Nephron (organoid): Measurements from ENCODE around the gene MAGED2.
A peak's percentile ranks its signal among the peaks of the same experiment; 100 is the strongest.
"Not testable (repeated sequence)": the region's sequence is repeated elsewhere in the genome, so short reads cannot be mapped to it uniquely, and the experiment has no call there.

Experiments used
- H3K27ac Mint-ChIP-seq, 3 experiments: 2 replicates each; pipeline ENCODE4 v1.8.0; 2020; ENCODE audit warnings: mixed read lengths in 3 of 3, mild to moderate bottlenecking in 2 of 3, moderate library complexity in 1 of 3
- H3K27me3 Mint-ChIP-seq: 2 replicates; pipeline ENCODE4 v1.8.0; 2021; ENCODE audit warnings: low read depth, mild to moderate bottlenecking, moderate library complexity, mixed read lengths
- H3K36me3 Mint-ChIP-seq: 2 replicates; pipeline ENCODE4 v1.8.0; 2020; ENCODE audit warnings: low read depth, mixed read lengths
- H3K4me1 Mint-ChIP-seq: 2 replicates; pipeline ENCODE4 v1.8.0; 2020; ENCODE audit warnings: mixed read lengths
- H3K4me3 Mint-ChIP-seq, 3 experiments: 2 replicates each; pipeline ENCODE4 v1.8.0; 2020; ENCODE audit warnings: mild to moderate bottlenecking in 3 of 3, mixed read lengths in 3 of 3, moderate library complexity in 2 of 3
- H3K9me3 Mint-ChIP-seq: 2 replicates; pipeline ENCODE4 v1.8.0; 2020; ENCODE audit warnings: mixed read lengths
- TF ChIP-seq, protein P1 (sequence below), 3 experiments: fragments of 200-600 bp; sonication (generic); IDR thresholded peaks; one replicate each; pipeline ENCODE4 v1.5.0; 2021; ENCODE audit warnings: antibody characterized with exemption in 3 of 3; ENCODE audit not compliant: unreplicated experiment in 3 of 3

Gene MAGED2

DNA sequence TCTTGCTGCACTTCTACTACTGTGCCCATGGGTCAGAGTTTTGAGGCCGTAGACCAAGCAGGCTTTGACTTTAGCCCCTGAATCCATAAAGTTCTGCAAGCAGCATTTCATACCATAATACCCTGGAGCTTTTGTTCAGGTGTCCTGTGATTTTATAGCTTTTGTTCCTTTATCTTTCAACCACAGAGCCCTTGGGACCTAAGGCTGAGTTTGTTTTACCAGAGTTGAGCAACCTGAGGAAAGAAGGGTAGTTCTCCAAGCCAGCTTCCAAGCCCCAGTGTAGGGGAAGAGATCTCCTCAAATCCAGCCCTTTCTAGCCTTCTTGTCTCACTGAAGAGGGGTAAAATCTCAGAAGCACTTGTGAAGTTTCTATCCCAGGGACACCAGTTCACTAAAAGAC lies 35.1 kb downstream of the MAGED2 start:
- H3K27me3 Mint-ChIP-seq = no peaks in the 10 kb centered on the region
- peaks cover 22% of the 10 kb centered on the region for H3K9me3 Mint-ChIP-seq
- TF ChIP-seq, protein P1, sequence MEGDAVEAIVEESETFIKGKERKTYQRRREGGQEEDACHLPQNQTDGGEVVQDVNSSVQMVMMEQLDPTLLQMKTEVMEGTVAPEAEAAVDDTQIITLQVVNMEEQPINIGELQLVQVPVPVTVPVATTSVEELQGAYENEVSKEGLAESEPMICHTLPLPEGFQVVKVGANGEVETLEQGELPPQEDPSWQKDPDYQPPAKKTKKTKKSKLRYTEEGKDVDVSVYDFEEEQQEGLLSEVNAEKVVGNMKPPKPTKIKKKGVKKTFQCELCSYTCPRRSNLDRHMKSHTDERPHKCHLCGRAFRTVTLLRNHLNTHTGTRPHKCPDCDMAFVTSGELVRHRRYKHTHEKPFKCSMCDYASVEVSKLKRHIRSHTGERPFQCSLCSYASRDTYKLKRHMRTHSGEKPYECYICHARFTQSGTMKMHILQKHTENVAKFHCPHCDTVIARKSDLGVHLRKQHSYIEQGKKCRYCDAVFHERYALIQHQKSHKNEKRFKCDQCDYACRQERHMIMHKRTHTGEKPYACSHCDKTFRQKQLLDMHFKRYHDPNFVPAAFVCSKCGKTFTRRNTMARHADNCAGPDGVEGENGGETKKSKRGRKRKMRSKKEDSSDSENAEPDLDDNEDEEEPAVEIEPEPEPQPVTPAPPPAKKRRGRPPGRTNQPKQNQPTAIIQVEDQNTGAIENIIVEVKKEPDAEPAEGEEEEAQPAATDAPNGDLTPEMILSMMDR (IDR thresholded peaks at IDR 0.05; ENCODE audit: unreplicated experiment in 3 of 3) = no peak
- H3K27ac Mint-ChIP-seq = peak overlapping the region; percentile 98 to 99 (median 99)
- H3K4me3 Mint-ChIP-seq = no peak overlapping the region
- H3K36me3 Mint-ChIP-seq = peaks cover 3% of the 10 kb centered on the region
- H3K4me1 Mint-ChIP-seq = peaks cover 14% of the 10 kb centered on the region

DNA sequence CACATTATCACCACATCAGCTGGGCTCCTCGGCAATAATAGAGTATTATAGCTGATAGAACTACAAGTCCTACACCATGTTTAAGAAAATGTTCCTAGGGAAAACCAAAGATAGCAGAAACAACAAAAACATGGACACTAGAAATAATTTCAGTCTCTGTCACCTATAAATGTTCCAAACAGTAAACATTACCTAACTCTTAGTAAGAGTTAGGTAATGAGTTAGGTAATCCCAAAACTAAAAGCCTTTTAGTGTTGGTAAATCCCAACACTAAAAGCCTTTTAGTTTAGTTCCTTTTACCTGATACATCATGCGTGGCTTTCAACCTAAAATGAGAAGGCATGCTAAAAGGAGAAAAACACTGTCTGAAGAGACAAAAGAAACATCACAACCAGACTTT lies 35.5 kb downstream of the MAGED2 start:
- Mint-ChIP-seq H3K4me3 (no peak overlapping the region), H3K27ac (peak overlapping the region; percentile 98 to 99 (median 99)), H3K27me3 (no peaks in the 10 kb centered on the region), H3K9me3 (peaks cover 22% of the 10 kb centered on the region), H3K4me1 (peaks cover 14% of the 10 kb centered on the region), H3K36me3 (peaks cover 3% of the 10 kb centered on the region)
- TF ChIP-seq, protein P1 (IDR thresholded peaks at IDR 0.05; ENCODE audit: unreplicated experiment in 3 of 3) = no peak

DNA sequence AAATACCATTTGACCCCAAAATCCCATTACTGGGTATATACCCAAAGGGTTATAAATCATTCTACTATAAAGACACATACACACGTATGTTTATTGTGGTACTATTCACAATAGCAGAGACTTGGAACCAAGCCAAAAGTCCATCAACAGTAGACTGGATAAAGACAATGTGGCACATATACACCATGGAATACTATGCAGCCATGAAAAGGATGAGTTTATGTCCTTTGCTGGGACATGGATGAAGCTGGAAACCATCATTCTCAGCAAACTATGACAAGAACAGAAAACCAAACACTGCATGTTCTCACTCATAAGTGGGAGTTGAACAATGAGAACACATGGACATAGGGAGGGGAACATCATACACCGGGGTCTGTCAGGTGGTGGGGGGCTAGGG lies 40.2 kb downstream of the MAGED2 start:
- not testable (repeated sequence) for H3K27me3 Mint-ChIP-seq, H3K36me3 Mint-ChIP-seq, H3K27ac Mint-ChIP-seq, H3K4me3 Mint-ChIP-seq, H3K4me1 Mint-ChIP-seq
- H3K9me3 Mint-ChIP-seq = peaks cover 21% of the 10 kb centered on the region

DNA sequence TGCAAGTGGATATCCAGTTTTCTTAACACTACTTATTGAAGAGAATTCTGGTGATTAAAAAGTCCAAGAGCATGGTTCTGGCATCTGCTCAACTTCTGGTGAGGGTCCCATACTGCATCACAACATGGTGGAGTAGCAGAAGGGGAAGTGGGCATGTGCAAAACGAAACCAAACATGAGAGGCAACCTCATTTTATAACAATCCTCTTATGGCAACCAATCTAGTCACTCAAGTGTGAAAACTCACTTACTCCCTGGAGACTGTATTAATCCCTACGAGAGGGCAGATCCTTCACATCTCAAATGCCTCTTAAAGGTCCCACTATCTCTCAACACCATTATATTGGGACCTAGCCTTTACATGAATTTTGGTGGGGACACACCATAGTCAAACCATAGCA lies 57.7 kb downstream of the MAGED2 start:
- H3K27me3 Mint-ChIP-seq = no peaks in the 10 kb centered on the region
- H3K4me1 Mint-ChIP-seq = no peaks in the 10 kb centered on the region
- H3K27ac Mint-ChIP-seq = no peak overlapping the region
- H3K9me3 Mint-ChIP-seq = peaks cover 32% of the 10 kb centered on the region
- TF ChIP-seq, protein P1 (IDR thresholded peaks at IDR 0.05; ENCODE audit: unreplicated experiment in 3 of 3) = no peak
- H3K4me3 Mint-ChIP-seq = no peak overlapping the region
- H3K36me3 Mint-ChIP-seq = no peaks in the 10 kb centered on the region
